ENCODE data around the gene TM4SF4.

Gene TM4SF4

GRCh38 chr3:149512073-149512782 lies 37.7 kb downstream of the TM4SF4 start:
- no peak for DNase-seq (ENCODE audit: low read depth)

GRCh38 chr3:149514471-149514870 lies 40.0 kb downstream of the TM4SF4 start:
- no peak for DNase-seq (ENCODE audit: low read depth)

GRCh38 chr3:149515249-149515648 lies 40.8 kb downstream of the TM4SF4 start:
- no peak for DNase-seq (ENCODE audit: low read depth)

GRCh38 chr3:149516920-149517319 lies 42.4 kb downstream of the TM4SF4 start:
- DNase-seq (ENCODE audit: low read depth), result no peak

GRCh38 chr3:149519912-149520311 lies 45.4 kb downstream of the TM4SF4 start:
- DNase-seq (ENCODE audit: low read depth), result no peak

GRCh38 chr3:149523512-149524299 lies 49.2 kb downstream of the TM4SF4 start:
- no peak for DNase-seq (ENCODE audit: low read depth)

- no peak for DNase-seq (ENCODE audit: low read depth)
Measured at GRCh38 chr3:149527531-149528339, 53.2 kb downstream of the TM4SF4 start.

GRCh38 chr3:149528340-149528650 lies 53.8 kb downstream of the TM4SF4 start:
- DNase-seq (ENCODE audit: low read depth), result no peak

- DNase-seq (ENCODE audit: low read depth), result no peak
Measured at GRCh38 chr3:149529099-149529498, 54.6 kb downstream of the TM4SF4 start.

- no peak for DNase-seq (ENCODE audit: low read depth)
Measured at GRCh38 chr3:149532489-149533180, 58.1 kb downstream of the TM4SF4 start.

GRCh38 chr3:149534082-149534481 lies 59.6 kb downstream of the TM4SF4 start:
- no peak for DNase-seq (ENCODE audit: low read depth)

GRCh38 chr3:149534671-149535332 lies 60.3 kb downstream of the TM4SF4 start:
- DNase-seq (ENCODE audit: low read depth), result no peak

- no peak for DNase-seq (ENCODE audit: low read depth)
Measured at GRCh38 chr3:149535333-149535685, 60.8 kb downstream of the TM4SF4 start.

- DNase-seq (ENCODE audit: low read depth), result no peak
Measured at GRCh38 chr3:149536429-149536828, 61.9 kb downstream of the TM4SF4 start.

- DNase-seq (ENCODE audit: low read depth), result no peak
Measured at GRCh38 chr3:149538371-149538770, 63.9 kb downstream of the TM4SF4 start.

GRCh38 chr3:149541091-149541491 lies 66.6 kb downstream of the TM4SF4 start:
- DNase-seq (ENCODE audit: low read depth), result no peak

GRCh38 chr3:149542375-149543312 lies 68.1 kb downstream of the TM4SF4 start:
- DNase-seq (ENCODE audit: low read depth), result no peak

GRCh38 chr3:149545049-149545448 lies 70.6 kb downstream of the TM4SF4 start:
- DNase-seq (ENCODE audit: low read depth), result no peak

GRCh38 chr3:149547413-149547812 lies 72.9 kb downstream of the TM4SF4 start:
- no peak for DNase-seq (ENCODE audit: low read depth)

GRCh38 chr3:149547954-149548668 lies 73.6 kb downstream of the TM4SF4 start:
- DNase-seq (ENCODE audit: low read depth), result no peak

Measured in activated T-cell treated with anti-CD3 and anti-CD28 coated beads for 1 hour (primary cell).